Measurements from ENCODE around the gene CREB1. TPM values are rescaled to one million over a fixed set of nuclear protein-coding genes. Genes with fewer than 3 reads are reported as not detected.
"Not testable (repeated sequence)": the region's sequence is repeated elsewhere in the genome, so short reads cannot be mapped to it uniquely, and the experiment has no call there.

CREB1 gene
- total and polyA plus RNA-seq, 9 of the 15 experiments (the other 6 are each of a cell fraction or from before 2014, with no cell fraction given) = 8.9 to 51.3 (median 19.5) TPM

- TF ChIP-seq ELK3 (CRISPR knock-in tag; IDR thresholded peaks at IDR 0.05) (no peak), HCFC1 (IDR thresholded peaks at IDR 0.05; ENCODE audit: low read depth, low read length) (no peak), STAG1 (CRISPR knock-in tag; IDR thresholded peaks at IDR 0.05; ENCODE audit: borderline replicate concordance) (no peak), FOXJ2 (tag; IDR thresholded peaks at IDR 0.05) (no peak), BRD9 (IDR thresholded peaks at IDR 0.05; ENCODE audit: low read depth, partially characterized antibody) (no peak), ATF3 (IDR thresholded peaks at IDR 0.05) (peak; percentile 43; the same call in 1 of the 2 replicates), ATF3 (CRISPR knock-in tag; conservative IDR thresholded peaks at IDR 0.05) (no peak), MBD1 (CRISPR knock-in tag; IDR thresholded peaks at IDR 0.05) (no peak), JUNB (CRISPR knock-in tag; conservative IDR thresholded peaks at IDR 0.05) (no peak)
Measured at GRCh38 chr2:207635468-207636200, 105.9 kb downstream of the CREB1 start (continued).

- BruUV-seq (replicated peaks); H3K4me2 ChIP-seq (ENCODE audit: insufficient read depth, low read length); in situ Hi-C loops (cut with MboI); POLR2A ChIA-PET; ATAC-seq; H3K4me3 ChIP-seq; H3K36me3 ChIP-seq (ENCODE audit: control insufficient read depth, insufficient read depth, low read length); H3K27ac ChIP-seq (ENCODE audit: extremely low read depth, low read depth, low read length); CTCF ChIA-PET (ENCODE audit: low intra/inter-chr PET ratio); FAIRE-seq; intact Hi-C loops (cut with micrococcal nuclease); DNase-seq (ENCODE audit: extremely low read depth in 1 of 4, low spot score in 3 of 4); H3K79me2 ChIP-seq (ENCODE audit: control insufficient read depth, insufficient read depth, low read length); H2AFZ ChIP-seq (ENCODE audit: low read depth, low read length); H3K4me1 ChIP-seq (replicated peaks in 1 of 2; ENCODE audit: control insufficient read depth in 2 of 2, insufficient read depth in 2 of 2, low read length in 2 of 2); H3K9ac ChIP-seq (ENCODE audit: insufficient read depth in 1 of 2, low read depth in 2 of 2, low read length in 2 of 2); H3K9me1 ChIP-seq (ENCODE audit: control insufficient read depth, insufficient read depth, low read length); H4K20me1 ChIP-seq (replicated peaks; ENCODE audit: control insufficient read depth, insufficient read depth, low read length); H3K9me3 ChIP-seq (replicated peaks; ENCODE audit: control insufficient read depth, insufficient read depth, low read depth, low read length); H3K27me3 ChIP-seq (ENCODE audit: control insufficient read depth in 2 of 2, insufficient read depth in 2 of 2, low read length in 2 of 2): not testable (repeated sequence)
- WGBS (ENCODE audit: insufficient coverage, low coverage, missing lambda C conversion rate) = 40% methylated on average over 3 of the region's 3 CpGs
Measured at GRCh38 chr2:207639288-207639687, 109.5 kb downstream of the CREB1 start.

Data from K562 (cell line).